ENCODE data around the gene TMEM185B.

The TMEM185B gene

DNA sequence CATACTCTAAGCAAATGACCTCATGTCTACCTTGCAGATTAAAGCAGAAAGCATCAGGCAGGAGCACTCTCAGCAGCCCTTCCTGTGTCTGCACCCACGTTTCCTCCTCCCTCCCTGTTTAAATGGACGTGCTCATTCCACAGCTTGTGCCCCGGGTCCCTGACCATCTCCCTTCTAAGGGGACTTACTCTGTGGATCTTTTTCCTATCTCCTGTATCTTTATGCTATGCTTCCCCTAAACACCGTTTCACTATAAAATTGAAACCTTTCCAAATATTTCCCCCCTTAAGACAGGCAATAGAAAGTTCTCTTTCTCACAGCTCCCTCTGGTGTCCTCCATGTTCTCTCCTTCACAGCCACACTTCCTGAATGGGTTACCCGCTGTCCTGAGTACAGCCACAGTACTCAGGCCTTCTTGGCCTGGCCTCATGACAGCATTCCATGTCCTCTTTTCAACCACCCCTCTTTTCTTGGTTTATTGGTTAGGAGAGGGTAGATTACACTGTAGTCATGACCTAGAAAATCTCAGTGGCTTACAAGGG lies 41.1 kb downstream of the TMEM185B start:
- Mint-ChIP-seq H3K27ac (peak overlapping the region; percentile 82), H3K4me1 (ENCODE audit: low read depth) (peaks cover 53% of the 10 kb centered on the region), H3K27me3 (no peaks in the 10 kb centered on the region), H3K36me3 (peaks cover 4% of the 10 kb centered on the region), H3K9me3 (ENCODE audit: low read depth) (no peaks in the 10 kb centered on the region), H3K4me3 (peak overlapping the region; percentile 59)

DNA sequence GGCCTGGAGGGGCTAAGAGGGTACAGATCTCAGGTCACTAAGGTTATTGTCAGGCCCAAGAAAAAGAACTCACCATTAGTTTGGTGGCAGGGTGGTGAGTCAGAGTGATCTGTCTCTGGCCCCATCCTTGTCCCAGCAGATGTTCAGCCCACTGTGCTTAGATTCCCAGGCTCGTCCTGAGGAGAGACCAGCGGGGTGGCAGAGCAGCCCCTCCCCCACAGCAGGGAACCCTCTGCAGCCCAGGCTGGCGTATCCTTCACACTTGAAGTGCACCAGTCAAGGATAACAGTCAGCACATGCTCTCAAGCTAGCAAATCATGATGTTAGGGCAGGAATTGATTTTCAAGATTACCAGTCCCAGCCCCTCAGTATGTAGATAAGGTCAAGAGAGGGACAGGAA lies 43.1 kb downstream of the TMEM185B start:
- Mint-ChIP-seq H3K27me3 (no peaks in the 10 kb centered on the region), H3K36me3 (peaks cover under 1% of the 10 kb centered on the region), H3K27ac (peak overlapping the region; percentile 37), H3K4me1 (ENCODE audit: low read depth) (peaks cover 70% of the 10 kb centered on the region), H3K9me3 (ENCODE audit: low read depth) (no peaks in the 10 kb centered on the region), H3K4me3 (no peak overlapping the region)

GRCh38 chr2:120179396-120179795 lies 43.8 kb downstream of the TMEM185B start:
- H3K9me3 Mint-ChIP-seq (ENCODE audit: low read depth) = no peaks in the 10 kb centered on the region
- peaks cover 74% of the 10 kb centered on the region for H3K4me1 Mint-ChIP-seq (ENCODE audit: low read depth)
- H3K27ac Mint-ChIP-seq = peak overlapping the region; percentile 37
- H3K27me3 Mint-ChIP-seq = no peaks in the 10 kb centered on the region
- H3K36me3 Mint-ChIP-seq = no peaks in the 10 kb centered on the region
- H3K4me3 Mint-ChIP-seq = no peak overlapping the region

- Mint-ChIP-seq H3K9me3 (ENCODE audit: low read depth) (no peaks in the 10 kb centered on the region), H3K27ac (peak overlapping the region; percentile 99), H3K27me3 (no peaks in the 10 kb centered on the region), H3K4me1 (ENCODE audit: low read depth) (peaks cover 70% of the 10 kb centered on the region), H3K4me3 (peak overlapping the region; percentile 97), H3K36me3 (no peaks in the 10 kb centered on the region)
Measured at GRCh38 chr2:120177973-120178372, 45.2 kb downstream of the TMEM185B start.

DNA sequence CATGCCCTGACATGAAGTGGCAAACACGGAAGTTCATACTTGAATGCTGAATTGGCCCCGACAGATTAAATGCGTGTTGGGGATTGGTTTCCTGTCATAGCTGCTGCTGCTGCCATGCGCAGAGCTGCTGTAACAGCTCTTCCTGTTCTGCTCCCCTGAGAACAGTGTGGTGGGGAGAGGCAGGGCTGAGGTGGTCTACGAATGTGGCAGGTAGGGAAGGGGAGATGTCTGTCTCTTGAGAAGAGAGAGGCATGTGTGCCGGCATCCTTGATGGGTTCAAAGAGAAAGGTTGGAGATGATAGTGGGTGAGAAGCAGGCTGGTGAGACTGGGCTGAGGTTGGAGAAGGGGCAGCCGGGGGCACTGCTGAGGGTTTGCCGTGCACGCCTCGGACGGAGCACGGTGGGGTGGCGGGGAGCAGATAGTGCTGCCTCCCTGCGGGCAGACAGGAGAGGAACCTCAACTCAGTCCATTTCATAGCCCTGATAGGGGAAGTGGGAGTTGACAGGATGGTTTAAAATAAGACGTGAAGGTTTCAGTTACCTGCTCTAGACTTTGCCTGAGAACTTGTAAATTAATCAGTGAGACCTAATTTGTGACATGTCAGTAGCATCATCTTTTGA lies 46.1 kb downstream of the TMEM185B start:
- Mint-ChIP-seq H3K27ac (peak overlapping the region; percentile 99), H3K4me1 (ENCODE audit: low read depth) (peaks cover 64% of the 10 kb centered on the region), H3K27me3 (no peaks in the 10 kb centered on the region), H3K9me3 (ENCODE audit: low read depth) (no peaks in the 10 kb centered on the region), H3K4me3 (peak overlapping the region; percentile 97), H3K36me3 (peaks cover 1% of the 10 kb centered on the region)

GRCh38 chr2:120176526-120176925 lies 46.7 kb downstream of the TMEM185B start:
- H3K9me3 Mint-ChIP-seq (ENCODE audit: low read depth) = no peaks in the 10 kb centered on the region
- peak overlapping the region; percentile 99 for H3K27ac Mint-ChIP-seq
- H3K36me3 Mint-ChIP-seq = peaks cover 2% of the 10 kb centered on the region
- H3K4me3 Mint-ChIP-seq = peak overlapping the region; percentile 97
- H3K27me3 Mint-ChIP-seq = no peaks in the 10 kb centered on the region
- H3K4me1 Mint-ChIP-seq (ENCODE audit: low read depth) = peaks cover 58% of the 10 kb centered on the region

DNA sequence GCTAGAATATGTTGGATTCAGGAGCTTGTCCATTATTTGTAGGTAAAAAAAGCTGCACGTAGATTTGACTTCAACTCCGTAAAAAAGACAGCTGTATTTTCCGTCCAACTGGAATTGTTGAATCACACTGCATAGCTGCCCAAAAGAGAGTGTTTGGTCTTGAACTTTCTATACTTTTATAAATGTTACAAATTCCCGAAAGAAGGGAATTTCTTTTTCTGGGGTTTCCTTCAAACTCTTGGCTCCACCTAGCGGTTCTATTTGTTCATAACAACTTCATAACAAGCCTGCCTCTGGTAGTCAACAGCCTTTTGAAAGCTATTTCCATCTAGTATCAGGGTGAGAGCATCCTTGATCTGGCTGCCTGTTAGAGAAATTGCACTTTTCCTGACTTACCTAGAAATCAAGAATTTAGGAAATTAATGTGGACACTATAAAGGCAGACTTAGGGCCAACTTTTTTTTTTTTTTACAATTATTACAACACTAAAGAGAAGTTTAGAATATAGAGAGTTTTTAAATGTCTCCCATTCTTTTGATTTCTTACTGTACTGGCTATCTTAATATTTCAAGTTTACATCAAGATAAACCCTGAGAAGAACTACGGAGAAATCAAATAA lies 48.1 kb downstream of the TMEM185B start:
- peaks cover 5% of the 10 kb centered on the region for H3K36me3 Mint-ChIP-seq
- H3K27me3 Mint-ChIP-seq = no peaks in the 10 kb centered on the region
- peaks cover 49% of the 10 kb centered on the region for H3K4me1 Mint-ChIP-seq (ENCODE audit: low read depth)
- peak overlapping the region; percentile 21 for H3K4me3 Mint-ChIP-seq
- no peaks in the 10 kb centered on the region for H3K9me3 Mint-ChIP-seq (ENCODE audit: low read depth)
- H3K27ac Mint-ChIP-seq = peak overlapping the region; percentile 99

Data from activated naive CD8-positive, alpha-beta T cell (primary cell).